Tibial artery (tissue), 4 donors: ENCODE data around the gene LRRC8D.

ENCODE experiments used
- DNase-seq, 2 donors: peaks; one replicate each; pipeline ENCODE4 v3.0.0-alpha.2; 2019
- H3K27ac ChIP-seq, 2 donors: fragments of 200-600 bp; sonication (generic) in 1 of 2; 1 replicate in 1 of 2; 2 replicates in 1 of 2; pipeline ENCODE4 v1.5.1; 2018 to 2019; ENCODE audit warnings: mild to moderate bottlenecking in 1 of 2
- H3K27me3 ChIP-seq, 2 donors: fragments of 200-600 bp; sonication (generic) in 1 of 2; one replicate each; pipeline versions ENCODE4 v1.5.1 to v1.6.0; 2016 to 2019
- H3K36me3 ChIP-seq, 3 donors: fragments of 200-600 bp; sonication (generic) in 2 of 3; one replicate each; pipeline ENCODE4 v1.5.1; 2016 to 2019; ENCODE audit warnings: mild to moderate bottlenecking in 2 of 3
- H3K4me1 ChIP-seq, 4 donors: fragments of 200-600 bp; sonication (generic) in 2 of 4; 1 replicate in 3 of 4; 2 replicates in 1 of 4; pipeline ENCODE4 v1.5.1; 2016 to 2019
- H3K4me3 ChIP-seq, 2 donors: fragments of 200-600 bp; sonication (generic) in 1 of 2; 1 replicate in 1 of 2; 2 replicates in 1 of 2; pipeline ENCODE4 v1.5.1; 2018 to 2019; ENCODE audit warnings: mild to moderate bottlenecking in 2 of 2
- H3K9me3 ChIP-seq, 3 donors: fragments of 200-600 bp; sonication (generic) in 1 of 3; one replicate each; pipeline ENCODE4 v1.5.1; 2016 to 2019
- intact Hi-C: fragments of 100-400 bp; cut with DNase I; formaldehyde crosslinking; loops from one replicate; pipeline ENCODE4 v1.15.0; 2023; ENCODE audit warnings: low total_unique reads
- TF ChIP-seq, protein P1 (sequence below), 2 experiments: fragments of 200-600 bp in 1 of 2; fragments of 450-650 bp in 1 of 2; IDR thresholded peaks; one replicate each; pipeline ENCODE4 v1.5.1; 2017 to 2019; ENCODE audit warnings: antibody characterized with exemption in 2 of 2, mild to moderate bottlenecking in 1 of 2, moderate library complexity in 1 of 2

Gene LRRC8D

DNA sequence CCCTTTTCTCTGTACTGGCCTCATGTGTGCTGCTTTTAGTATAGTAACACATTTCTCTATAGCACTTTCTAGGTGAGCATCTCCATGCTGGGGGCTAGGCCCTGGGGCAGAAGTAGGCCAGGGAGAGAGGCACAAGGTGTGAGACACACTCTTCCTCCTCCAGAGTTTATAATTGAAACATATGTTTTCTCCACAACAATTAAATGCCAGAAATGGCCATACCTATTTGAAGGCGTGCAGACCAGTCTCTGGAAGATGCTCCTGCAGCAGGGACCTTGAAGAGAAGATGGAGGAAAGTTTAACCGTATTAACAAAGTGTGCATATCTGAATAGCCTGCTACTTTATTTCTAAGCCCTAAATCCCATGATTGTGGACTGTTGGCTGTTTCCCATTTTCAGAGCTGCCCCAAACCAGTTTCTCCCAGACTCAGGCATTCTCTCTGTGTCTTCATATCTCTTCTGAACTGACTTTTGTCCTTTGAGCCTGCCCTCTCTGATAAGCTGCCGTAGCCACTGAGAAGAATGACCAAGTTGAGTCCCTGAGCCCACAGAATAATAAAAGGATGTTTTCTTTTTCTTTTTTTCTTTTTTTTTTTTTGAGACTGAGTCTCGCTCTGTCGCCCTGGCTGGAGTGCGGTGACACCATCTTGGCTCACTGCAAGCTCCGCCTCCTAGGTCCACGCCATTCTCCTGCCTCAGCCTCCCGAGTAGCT is 81.3 kb downstream of the LRRC8D start:
- Histone ChIP-seq H3K4me3 (no peak overlapping the region), H3K4me1 (peaks cover 0 to 10% (median 5%) of the 10 kb centered on the region in 4 donors), H3K27me3 (no peaks in the 10 kb centered on the region), H3K27ac (no peak overlapping the region), H3K9me3 (no peaks in the 10 kb centered on the region), H3K36me3 (no peaks in the 10 kb centered on the region)
- TF ChIP-seq, protein P1, sequence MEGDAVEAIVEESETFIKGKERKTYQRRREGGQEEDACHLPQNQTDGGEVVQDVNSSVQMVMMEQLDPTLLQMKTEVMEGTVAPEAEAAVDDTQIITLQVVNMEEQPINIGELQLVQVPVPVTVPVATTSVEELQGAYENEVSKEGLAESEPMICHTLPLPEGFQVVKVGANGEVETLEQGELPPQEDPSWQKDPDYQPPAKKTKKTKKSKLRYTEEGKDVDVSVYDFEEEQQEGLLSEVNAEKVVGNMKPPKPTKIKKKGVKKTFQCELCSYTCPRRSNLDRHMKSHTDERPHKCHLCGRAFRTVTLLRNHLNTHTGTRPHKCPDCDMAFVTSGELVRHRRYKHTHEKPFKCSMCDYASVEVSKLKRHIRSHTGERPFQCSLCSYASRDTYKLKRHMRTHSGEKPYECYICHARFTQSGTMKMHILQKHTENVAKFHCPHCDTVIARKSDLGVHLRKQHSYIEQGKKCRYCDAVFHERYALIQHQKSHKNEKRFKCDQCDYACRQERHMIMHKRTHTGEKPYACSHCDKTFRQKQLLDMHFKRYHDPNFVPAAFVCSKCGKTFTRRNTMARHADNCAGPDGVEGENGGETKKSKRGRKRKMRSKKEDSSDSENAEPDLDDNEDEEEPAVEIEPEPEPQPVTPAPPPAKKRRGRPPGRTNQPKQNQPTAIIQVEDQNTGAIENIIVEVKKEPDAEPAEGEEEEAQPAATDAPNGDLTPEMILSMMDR (IDR thresholded peaks at IDR 0.05), result no peak
- intact Hi-C loops, result no loop called here
- no peak for DNase-seq

- Histone ChIP-seq H3K27me3 (no peaks in the 10 kb centered on the region), H3K27ac (no peak overlapping the region), H3K36me3 (no peaks in the 10 kb centered on the region), H3K4me3 (no peak overlapping the region), H3K9me3 (no peaks in the 10 kb centered on the region), H3K4me1 (peaks cover 0 to 10% (median 5%) of the 10 kb centered on the region in 4 donors)
- TF ChIP-seq, protein P1 (IDR thresholded peaks at IDR 0.05), result no peak
- intact Hi-C loops, result no loop called here
- DNase-seq, result no peak
Measured at GRCh38 chr1:89903550-89903949, 82.7 kb downstream of the LRRC8D start.

DNA sequence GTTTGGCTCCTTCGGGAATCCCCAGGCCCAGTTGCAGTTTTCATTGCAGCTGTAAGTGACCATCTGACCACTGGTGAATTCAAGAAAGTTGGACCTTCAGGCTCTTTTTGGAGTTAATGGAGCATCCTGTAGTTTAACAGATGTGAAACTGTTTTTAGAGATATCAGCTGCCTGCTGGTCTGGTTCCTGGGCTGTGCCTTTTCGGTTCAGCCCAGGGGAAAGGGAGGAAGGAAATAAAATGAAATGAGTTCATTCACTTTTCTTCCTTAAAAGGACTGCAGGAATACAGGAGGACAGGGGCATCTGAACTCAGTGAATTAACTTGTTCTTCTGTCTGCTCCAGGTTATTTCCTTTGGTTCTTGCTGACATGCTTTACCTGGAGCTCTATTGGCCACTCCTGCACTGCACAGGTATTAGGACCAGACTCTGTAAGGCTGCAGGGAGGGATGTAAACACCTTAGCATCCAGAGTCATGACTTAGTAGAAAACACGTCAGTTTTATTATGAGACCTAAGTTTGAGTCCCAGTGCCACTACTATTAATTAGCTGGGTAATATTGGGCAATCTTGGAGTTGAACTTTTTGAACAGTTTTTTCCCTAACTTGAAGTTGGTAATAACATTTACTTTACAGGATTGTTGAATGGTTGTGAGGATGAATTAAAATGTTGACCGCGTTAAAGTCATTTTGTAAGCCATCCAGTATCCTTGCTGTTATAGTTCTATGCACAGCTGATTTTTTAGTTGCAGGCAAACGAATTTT is 83.6 kb downstream of the LRRC8D start:
- peaks cover 0 to 10% (median 5%) of the 10 kb centered on the region in 4 donors for H3K4me1 ChIP-seq
- H3K27me3 ChIP-seq, result no peaks in the 10 kb centered on the region
- no peak overlapping the region for H3K4me3 ChIP-seq
- TF ChIP-seq, protein P1 (IDR thresholded peaks at IDR 0.05), result no peak
- no peak for DNase-seq
- H3K9me3 ChIP-seq, result no peaks in the 10 kb centered on the region
- no peak overlapping the region for H3K27ac ChIP-seq
- intact Hi-C loops, result no loop called here
- H3K36me3 ChIP-seq, result no peaks in the 10 kb centered on the region

DNA sequence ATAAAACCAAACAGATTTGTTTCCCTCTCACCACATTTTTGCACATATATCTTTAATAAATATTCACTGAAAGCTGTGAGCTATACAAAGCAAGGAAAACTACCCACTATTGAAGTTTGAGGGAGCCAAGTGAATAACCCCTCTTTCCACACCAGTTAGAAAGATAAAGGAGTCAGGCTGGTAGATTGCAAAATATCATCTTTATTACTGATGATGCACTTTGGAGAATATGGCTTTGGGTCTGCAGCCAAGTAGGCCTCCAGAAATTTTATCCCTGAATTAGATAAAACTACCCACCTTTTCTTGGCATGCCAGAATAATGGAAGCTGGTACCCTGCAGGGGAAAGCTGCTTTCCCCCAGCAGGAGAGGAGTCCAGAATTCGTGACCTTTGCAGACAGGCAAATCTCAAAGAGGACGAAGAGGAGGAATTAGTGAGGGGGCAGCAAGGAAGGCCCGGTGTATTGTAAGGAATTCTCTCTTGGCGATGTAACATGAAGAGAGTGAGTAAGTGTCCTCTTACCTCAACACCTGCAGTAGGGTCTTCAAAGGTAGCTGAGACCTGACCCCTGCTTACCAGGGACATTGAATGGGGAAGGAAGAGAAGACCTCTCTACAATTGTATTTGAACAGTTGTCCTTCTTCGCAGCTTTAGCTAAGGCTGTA is 84.7 kb downstream of the LRRC8D start:
- no peak overlapping the region for H3K27ac ChIP-seq
- TF ChIP-seq, protein P1 (IDR thresholded peaks at IDR 0.05), result no peak
- DNase-seq, result no peak
- H3K36me3 ChIP-seq, result no peaks in the 10 kb centered on the region
- H3K4me1 ChIP-seq, result peaks cover 0 to 10% (median 5%) of the 10 kb centered on the region in 4 donors
- no peak overlapping the region for H3K4me3 ChIP-seq
- intact Hi-C loops, result no loop called here
- no peaks in the 10 kb centered on the region for H3K9me3 ChIP-seq
- H3K27me3 ChIP-seq, result no peaks in the 10 kb centered on the region

DNA sequence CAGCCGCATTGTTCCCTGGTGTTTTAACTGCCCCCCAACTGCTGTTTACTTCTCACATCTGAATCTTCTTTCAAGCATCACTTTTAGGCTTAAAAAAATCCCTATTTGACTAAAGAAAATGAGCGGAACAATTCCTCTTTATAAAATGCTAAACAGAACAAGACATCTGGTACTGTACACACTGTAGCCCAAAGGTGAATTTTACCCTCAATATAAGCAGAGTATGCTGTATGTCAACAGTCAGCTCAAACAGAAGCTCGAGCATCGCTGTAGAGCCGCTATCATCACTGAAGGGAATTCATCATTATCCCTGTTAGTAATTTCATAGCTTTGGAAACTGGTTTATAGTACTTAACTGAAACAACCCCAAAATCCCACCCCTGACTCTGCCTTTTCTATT is 85.3 kb downstream of the LRRC8D start:
- TF ChIP-seq, protein P1 (IDR thresholded peaks at IDR 0.05), result no peak
- intact Hi-C loops, result no loop called here
- no peak overlapping the region for H3K27ac ChIP-seq
- H3K9me3 ChIP-seq, result no peaks in the 10 kb centered on the region
- H3K4me1 ChIP-seq, result peaks cover 0 to 10% (median 5%) of the 10 kb centered on the region in 4 donors
- no peak overlapping the region for H3K4me3 ChIP-seq
- H3K27me3 ChIP-seq, result no peaks in the 10 kb centered on the region
- DNase-seq, result no peak
- H3K36me3 ChIP-seq, result no peaks in the 10 kb centered on the region
